ENCODE measurements around the gene RBCK1.

DNA sequence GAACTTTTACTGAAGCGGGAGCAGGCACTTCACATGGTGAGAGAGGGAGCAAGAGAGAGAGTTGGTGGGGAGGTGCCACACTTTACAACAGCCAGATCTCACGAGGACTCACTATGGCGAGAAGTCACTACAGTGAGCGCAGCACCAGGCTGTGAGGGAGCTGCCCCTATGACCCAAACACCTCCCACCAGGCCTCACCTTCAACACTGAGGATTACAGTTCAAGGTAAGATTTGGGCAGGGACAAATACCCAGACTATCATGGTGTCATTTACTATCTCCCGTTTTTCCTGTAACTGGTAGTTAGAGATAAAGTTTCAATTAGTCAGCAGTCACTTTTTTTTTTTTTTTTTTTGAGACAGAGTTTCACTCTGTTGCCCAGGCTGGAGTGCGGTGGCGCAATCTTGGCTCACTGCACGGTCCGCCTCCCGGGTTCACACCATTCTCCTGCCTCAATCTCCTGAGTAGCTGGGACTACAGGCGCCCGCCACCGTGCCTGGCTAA lies 7.8 kb downstream of the RBCK1 start:
- TF ChIP-seq, protein P1, sequence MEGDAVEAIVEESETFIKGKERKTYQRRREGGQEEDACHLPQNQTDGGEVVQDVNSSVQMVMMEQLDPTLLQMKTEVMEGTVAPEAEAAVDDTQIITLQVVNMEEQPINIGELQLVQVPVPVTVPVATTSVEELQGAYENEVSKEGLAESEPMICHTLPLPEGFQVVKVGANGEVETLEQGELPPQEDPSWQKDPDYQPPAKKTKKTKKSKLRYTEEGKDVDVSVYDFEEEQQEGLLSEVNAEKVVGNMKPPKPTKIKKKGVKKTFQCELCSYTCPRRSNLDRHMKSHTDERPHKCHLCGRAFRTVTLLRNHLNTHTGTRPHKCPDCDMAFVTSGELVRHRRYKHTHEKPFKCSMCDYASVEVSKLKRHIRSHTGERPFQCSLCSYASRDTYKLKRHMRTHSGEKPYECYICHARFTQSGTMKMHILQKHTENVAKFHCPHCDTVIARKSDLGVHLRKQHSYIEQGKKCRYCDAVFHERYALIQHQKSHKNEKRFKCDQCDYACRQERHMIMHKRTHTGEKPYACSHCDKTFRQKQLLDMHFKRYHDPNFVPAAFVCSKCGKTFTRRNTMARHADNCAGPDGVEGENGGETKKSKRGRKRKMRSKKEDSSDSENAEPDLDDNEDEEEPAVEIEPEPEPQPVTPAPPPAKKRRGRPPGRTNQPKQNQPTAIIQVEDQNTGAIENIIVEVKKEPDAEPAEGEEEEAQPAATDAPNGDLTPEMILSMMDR (IDR thresholded peaks at IDR 0.05; ENCODE audit: poor library complexity, severe bottlenecking) = no peak
- no peak for TF ChIP-seq POLR2AphosphoS5 (IDR thresholded peaks at IDR 0.05)

All from neural cell (in vitro differentiated cells).